Endothelial cell of umbilical vein (primary cell): ENCODE results near the gene AJAP1. TPM values are rescaled to one million over a fixed set of nuclear protein-coding genes. Genes with fewer than 3 reads are reported as not detected.

Experiments used
- BruUV-seq: library from RNA; stranded (reverse); fragments of 400-500 nt; replicated peaks from 2 replicates; lab custom pipeline; 2021; lab: Mats Ljungman, UMichigan
- CTCF ChIA-PET: fragments of 300-600, 350-600 bp; sonication (Branson Sonifier 250); formaldehyde crosslinking; loops from one replicate; lab custom pipeline; 2021; ENCODE audit warnings: antibody characterized with exemption, inconsistent platforms; lab: Charles Lee
- POLR2A ChIA-PET: fragments of 300-600, 350-600 bp; sonication (Branson Sonifier 250); formaldehyde crosslinking; loops from one replicate; lab custom pipeline; 2021; ENCODE audit warnings: antibody characterized with exemption, inconsistent platforms; lab: Charles Lee
- DNase-seq: peaks from one replicate; pipeline ENCODE4 v3.0.0-alpha.2; 2011; ENCODE audit warnings: low read depth, low spot score
- FAIRE-seq: peaks from 2 replicates; lab custom pipeline; 2011; peaks lifted over from hg19 to GRCh38; lab: Jason Lieb, UNC
- H2AFZ ChIP-seq: 2 replicates; pipeline ENCODE4 v1.6.0; 2012; ENCODE audit warnings: low read depth, low read length, control low read depth, inconsistent platforms
- H3K27ac ChIP-seq: 2 replicates; pipeline ENCODE4 v1.5.1; 2011; ENCODE audit warnings: low read depth, mild to moderate bottlenecking, control low read depth, low read length, moderate library complexity; ENCODE audit not compliant: insufficient read depth
- H3K27me3 ChIP-seq, 2 experiments: 2 replicates each; pipeline versions ENCODE4 v1.6.0 to v1.6.1; 2011; ENCODE audit warnings: low read length in 2 of 2, mixed read lengths in 1 of 2; ENCODE audit not compliant: control insufficient read depth in 2 of 2, insufficient read depth in 2 of 2
- H3K36me3 ChIP-seq, 2 experiments: 2 replicates in 1 of 2; 3 replicates in 1 of 2; pipeline ENCODE4 v1.5.1; 2011; ENCODE audit warnings: low read length in 2 of 2, mild to moderate bottlenecking in 1 of 2, moderate library complexity in 1 of 2; ENCODE audit not compliant: control insufficient read depth in 2 of 2, insufficient read depth in 2 of 2; ENCODE audit errors: extremely low read depth in 1 of 2
- H3K4me1 ChIP-seq: 3 replicates; pipeline ENCODE4 v1.5.1; 2011; ENCODE audit warnings: mild to moderate bottlenecking, low read length; ENCODE audit not compliant: control insufficient read depth, insufficient read depth; ENCODE audit errors: extremely low read depth
- H3K4me2 ChIP-seq: 2 replicates; pipeline ENCODE4 v1.6.1; 2011; ENCODE audit warnings: low read length, control low read depth, mixed read lengths; ENCODE audit not compliant: insufficient read depth
- H3K4me3 ChIP-seq, 3 experiments: fragments of 200-600 bp in 1 of 3; sonication (generic), shearing (Covaris generic) in 1 of 3; replicated peaks in 1 of 3; 2 replicates each; pipeline ENCODE4 v1.5.1; 2011 to 2016; ENCODE audit warnings: control low read depth in 3 of 3, low read length in 3 of 3, mild to moderate bottlenecking in 2 of 3, inconsistent platforms in 1 of 3, low read depth in 1 of 3, moderate library complexity in 1 of 3; ENCODE audit not compliant: insufficient read depth in 1 of 3
- H3K79me2 ChIP-seq: 2 replicates; pipeline ENCODE4 v1.6.0; 2012; ENCODE audit warnings: low read length, inconsistent platforms; ENCODE audit not compliant: control insufficient read depth, insufficient read depth
- H3K9ac ChIP-seq: replicated peaks from 2 replicates; pipeline ENCODE3; 2011; ENCODE audit warnings: low read length, control low read depth; ENCODE audit not compliant: insufficient read depth; ENCODE audit errors: extremely low read depth
- H3K9me1 ChIP-seq: replicated peaks from 3 replicates; pipeline ENCODE4 v1.6.0; 2011; ENCODE audit warnings: mild to moderate bottlenecking, low read length; ENCODE audit not compliant: control insufficient read depth, insufficient read depth; ENCODE audit errors: extremely low read depth
- H3K9me3 ChIP-seq: replicated peaks from 2 replicates; pipeline ENCODE4 v1.5.1; 2012; ENCODE audit warnings: low read length, inconsistent platforms; ENCODE audit not compliant: control insufficient read depth, insufficient read depth
- H4K20me1 ChIP-seq: replicated peaks from 2 replicates; pipeline ENCODE3; 2011; ENCODE audit warnings: mild to moderate bottlenecking, low read length; ENCODE audit not compliant: control insufficient read depth, insufficient read depth; ENCODE audit errors: extremely low read depth
- CTCF ChIP-seq, 2 donors: IDR thresholded peaks; 1 replicate in 1 of 2; 2 replicates in 1 of 2; pipeline ENCODE4 v1.5.1; 2011; ENCODE audit warnings: low read length in 2 of 2, mild to moderate bottlenecking in 2 of 2, moderate library complexity in 2 of 2, control low read depth in 1 of 2, inconsistent platforms in 1 of 2, low read depth in 1 of 2; ENCODE audit not compliant: insufficient read depth in 1 of 2; ENCODE audit errors: extremely low read depth in 1 of 2
- EZH2 ChIP-seq: IDR thresholded peaks from 2 replicates; pipeline ENCODE4 v1.6.1; 2012; ENCODE audit warnings: borderline replicate concordance, low read depth, mild to moderate bottlenecking, moderate library complexity, low read length, inconsistent platforms; ENCODE audit not compliant: severe bottlenecking
- FOS ChIP-seq: IDR thresholded peaks from 2 replicates; pipeline ENCODE4 v1.6.1; 2011; ENCODE audit warnings: mild to moderate bottlenecking, low read length, moderate library complexity, borderline replicate concordance; ENCODE audit not compliant: insufficient read depth
- GATA2 ChIP-seq: IDR thresholded peaks from 2 replicates; pipeline ENCODE4 v1.7.0; 2011; ENCODE audit warnings: low read depth, mild to moderate bottlenecking, moderate library complexity, mixed read lengths, low read length; ENCODE audit not compliant: insufficient read length, insufficient read depth
- JUN ChIP-seq: IDR thresholded peaks from 2 replicates; pipeline ENCODE4 v1.6.1; 2011; ENCODE audit warnings: borderline replicate concordance, low read depth; ENCODE audit not compliant: insufficient read length, insufficient read depth
- MAX ChIP-seq: IDR thresholded peaks from 2 replicates; pipeline ENCODE4 v1.6.1; 2011; ENCODE audit not compliant: insufficient read depth, insufficient read length
- MYC ChIP-seq: IDR thresholded peaks from one replicate; pipeline ENCODE4 v1.6.1; 2011; ENCODE audit warnings: mild to moderate bottlenecking, low read depth, low read length
- POLR2A ChIP-seq: IDR thresholded peaks from 2 replicates; pipeline ENCODE4 v1.6.1; 2012; ENCODE audit warnings: low read depth, mild to moderate bottlenecking, control low read depth, low read length
- POLR2AphosphoS5 ChIP-seq: IDR thresholded peaks from 2 replicates; pipeline ENCODE4 v1.6.1; 2012; ENCODE audit warnings: low read depth, mild to moderate bottlenecking, control low read depth, low read length, moderate library complexity; ENCODE audit not compliant: insufficient read depth
- dilution Hi-C: fragments of 300-500 bp; cut with MboI; formaldehyde crosslinking; loops from one replicate; pipeline ENCODE4 v1.15.0; 2019; ENCODE audit warnings: low sequenced_read_pairs; ENCODE audit not compliant: extremely low pct_ligation_motif_present
- intact Hi-C: fragments of 100-400 bp; cut with micrococcal nuclease; formaldehyde crosslinking; loops from one replicate; pipeline ENCODE4 v1.10.0; 2022
- polyA plus RNA-seq, 4 experiments: library from polyadenylated mRNA; depleted of rRNA in 3 of 4; stranded (reverse) in 3 of 4; unstranded in 1 of 4; fragments of >200 nt; gene quantifications; 2 replicates each; pipeline versions ENCODE4 v1.2.1 to v1.2.3, GENCODE V29; 2011 to 2012; ENCODE audit warnings: missing spikeins in 1 of 4
- total RNA-seq: library from RNA; stranded (reverse); gene quantifications from 2 replicates; pipeline ENCODE4 v1.2.3, GENCODE V29; 2021

Gene AJAP1
- total and polyA plus RNA-seq, 2 donors (not counting 3 experiments of a cell fraction or from before 2014, with no cell fraction given) = not detected

DNA sequence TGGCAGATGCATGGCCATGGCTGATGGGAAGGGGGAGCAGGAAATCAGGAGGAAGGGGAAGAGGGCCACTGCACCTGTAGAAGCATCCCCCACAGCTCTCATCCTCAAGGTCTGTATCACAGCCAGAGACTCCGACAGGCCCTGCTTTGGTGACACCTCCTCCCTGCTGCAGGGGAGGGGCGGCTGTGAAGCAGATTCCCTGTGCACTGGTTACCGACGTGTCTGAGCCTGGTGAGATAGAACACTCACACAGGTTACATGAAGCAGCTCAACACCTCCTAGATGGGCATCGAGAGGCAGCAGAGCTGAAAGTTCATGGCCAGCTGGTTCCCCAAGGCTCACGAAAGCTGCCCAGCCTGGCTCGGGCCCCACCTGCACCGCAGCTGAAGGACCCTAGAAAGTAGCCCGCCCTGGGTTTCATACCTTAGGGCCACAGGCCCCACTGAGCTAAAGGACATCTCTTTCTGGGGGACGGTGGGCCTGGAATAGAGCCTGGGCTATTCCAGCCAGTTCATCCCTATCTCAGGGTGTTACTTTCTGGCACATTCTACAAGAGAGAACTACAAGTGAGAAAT, 30.2 kb upstream of the AJAP1 start:
- H3K4me1 ChIP-seq = no peaks in the 10 kb centered on the region
- TF ChIP-seq MYC (no peak), POLR2A (no peak)
- H3K36me3 ChIP-seq = no peaks in the 10 kb centered on the region
- FAIRE-seq (no peak), DNase-seq (no peak)
- H3K27ac ChIP-seq = no peak overlapping the region
- H3K4me2 ChIP-seq = no peak overlapping the region
- ChIA-PET CTCF (no interaction called here), POLR2A (no interaction called here)
- intact Hi-C loops = no loop called here
- H4K20me1 ChIP-seq = no peaks in the 10 kb centered on the region
- no peak overlapping the region for H3K9ac ChIP-seq
- H3K79me2 ChIP-seq = no peaks in the 10 kb centered on the region
- dilution Hi-C loops = no loop called here
- H3K9me3 ChIP-seq = no peaks in the 10 kb centered on the region
- H3K27me3 ChIP-seq = no peaks in the 10 kb centered on the region
- BruUV-seq = no TSS peak
- H2AFZ ChIP-seq = no peak overlapping the region
- H3K4me3 ChIP-seq = no peak overlapping the region
- H3K9me1 ChIP-seq = no peaks in the 10 kb centered on the region

- no peak for TF ChIP-seq EZH2
- no peak for TF ChIP-seq POLR2AphosphoS5
- TF ChIP-seq JUN = no peak
- TF ChIP-seq CTCF (IDR thresholded peaks at IDR 0.05; ENCODE audit: extremely low read depth in 1 of 2, insufficient read depth in 1 of 2, low read depth in 1 of 2, low read length in 2 of 2) = no peak
- no peak for TF ChIP-seq GATA2
- TF ChIP-seq POLR2A = no peak
- no peak for TF ChIP-seq MAX
- TF ChIP-seq FOS = no peak
- TF ChIP-seq MYC = no peak
- POLR2A ChIA-PET = no interaction called here
- dilution Hi-C loops = no loop called here
Measured at GRCh38 chr1:4624801-4625200, 29.6 kb upstream of the AJAP1 start.

More at GRCh38 chr1:4624801-4625200, 29.6 kb upstream of the AJAP1 start:
- Histone ChIP-seq H3K9me1 (no peaks in the 10 kb centered on the region), H3K27ac (no peak overlapping the region), H3K9ac (no peak overlapping the region), H3K4me3 (no peak overlapping the region), H3K4me2 (no peak overlapping the region), H4K20me1 (no peaks in the 10 kb centered on the region), H3K4me1 (no peaks in the 10 kb centered on the region), H2AFZ (no peak overlapping the region), H3K79me2 (no peaks in the 10 kb centered on the region), H3K27me3 (no peaks in the 10 kb centered on the region), H3K36me3 (no peaks in the 10 kb centered on the region), H3K9me3 (no peaks in the 10 kb centered on the region)
- BruUV-seq = no TSS peak
- intact Hi-C loops = no loop called here
- FAIRE-seq (no peak), DNase-seq (no peak)
- CTCF ChIA-PET = no interaction called here
